Measurements from ENCODE around the gene TEAD3. TPM values are rescaled to one million over a fixed set of nuclear protein-coding genes. Genes with fewer than 3 reads are reported as not detected.

Gene TEAD3
- polyA plus RNA-seq, 4 donors: 13.4 to 35.6 (median 19.0) TPM

DNA sequence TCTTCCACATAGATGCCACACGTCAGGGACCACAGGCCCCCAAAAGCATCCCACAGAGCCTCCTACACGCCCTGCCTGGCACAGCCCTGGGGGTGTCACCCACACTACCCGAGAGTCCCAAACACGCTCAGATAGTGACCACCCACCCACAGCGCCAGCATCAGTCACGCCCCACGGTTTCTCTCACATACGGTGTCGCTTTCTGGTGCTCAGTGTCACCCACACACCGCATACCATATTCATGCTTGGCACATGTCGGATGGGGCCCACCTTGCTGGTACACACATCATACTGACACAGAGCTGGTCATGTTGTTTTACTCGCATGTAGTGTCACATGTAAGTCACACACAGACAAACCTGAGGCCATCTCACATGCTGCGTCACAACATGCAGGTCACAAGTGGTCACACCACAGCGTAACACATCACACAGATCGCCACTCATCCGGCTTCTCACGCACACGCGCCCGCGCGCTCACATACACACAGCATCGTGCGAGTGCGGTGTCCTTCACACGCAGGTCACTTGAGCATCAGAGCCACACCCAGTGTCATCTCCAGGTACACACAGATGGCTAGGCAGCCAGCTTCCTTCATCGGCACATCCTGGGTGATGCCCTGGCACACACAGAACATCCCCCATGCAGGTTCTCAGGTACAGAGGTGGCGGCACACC, 3.4 kb downstream of the TEAD3 start:
- no peak for DNase-seq
- peak overlapping the region in 1 of 3 donors; percentile 0 for H3K27ac ChIP-seq (ENCODE audit: low read depth in 1 of 3, low read length in 2 of 3)
- peaks cover 0 to 8% (median 0%) of the 10 kb centered on the region in 3 donors for H3K27me3 ChIP-seq (ENCODE audit: control insufficient read depth in 3 of 3, insufficient read depth in 3 of 3, low read length in 3 of 3)
- no peaks in the 10 kb centered on the region for H3K9me3 ChIP-seq (ENCODE audit: control insufficient read depth in 2 of 2, insufficient read depth in 1 of 2, low read depth in 1 of 2, low read length in 1 of 2)
- H3K4me1 ChIP-seq (ENCODE audit: control insufficient read depth in 3 of 3, insufficient read depth in 2 of 3, low read depth in 1 of 3, low read length in 2 of 3): peaks cover 3 to 75% (median 5%) of the 10 kb centered on the region in 3 donors
- H3K36me3 ChIP-seq (ENCODE audit: control insufficient read depth in 3 of 3, insufficient read depth in 2 of 3, low read depth in 1 of 3, low read length in 3 of 3): peaks cover 0 to 38% (median 0%) of the 10 kb centered on the region in 3 donors
- H3K4me3 ChIP-seq (ENCODE audit: low read depth in 1 of 3, low read length in 3 of 3): no peak overlapping the region
- no peak for FAIRE-seq
- WGBS, 3 donors: 77 to 89% (median 78%) methylated on average over 28 of the region's 28 CpGs

DNA sequence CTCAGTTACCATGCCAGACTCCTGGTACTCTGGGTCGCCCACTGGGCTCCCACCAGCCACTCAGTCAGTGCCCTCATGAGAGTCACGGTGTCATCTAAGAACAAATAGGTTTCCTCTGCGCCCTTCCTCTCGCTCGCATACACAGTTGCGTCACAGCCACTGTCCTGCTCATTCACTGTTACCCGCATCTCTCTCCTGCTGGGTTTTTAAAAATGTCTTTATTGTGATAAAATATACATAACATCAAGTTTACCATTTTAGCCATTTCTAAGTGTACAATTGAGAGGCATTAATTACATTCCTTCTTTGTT, 4.0 kb downstream of the TEAD3 start:
- FAIRE-seq (no peak), DNase-seq (no peak)
- H3K36me3 ChIP-seq (ENCODE audit: control insufficient read depth in 3 of 3, insufficient read depth in 2 of 3, low read depth in 1 of 3, low read length in 3 of 3): peaks cover 0 to 43% (median 0%) of the 10 kb centered on the region in 3 donors
- H3K4me1 ChIP-seq (ENCODE audit: control insufficient read depth in 3 of 3, insufficient read depth in 2 of 3, low read depth in 1 of 3, low read length in 2 of 3): peaks cover 3 to 75% (median 9%) of the 10 kb centered on the region in 3 donors
- peak overlapping the region in 2 of 3 donors; percentile 32 to 73 for H3K27ac ChIP-seq (ENCODE audit: low read depth in 1 of 3, low read length in 2 of 3)
- no peaks in the 10 kb centered on the region for H3K9me3 ChIP-seq (ENCODE audit: control insufficient read depth in 2 of 2, insufficient read depth in 1 of 2, low read depth in 1 of 2, low read length in 1 of 2)
- H3K27me3 ChIP-seq (ENCODE audit: control insufficient read depth in 3 of 3, insufficient read depth in 3 of 3, low read length in 3 of 3): peaks cover 0 to 3% (median 0%) of the 10 kb centered on the region in 3 donors
- WGBS, 3 donors: 66 to 91% (median 87%) methylated on average over 7 of the region's 7 CpGs
- H3K4me3 ChIP-seq (ENCODE audit: low read depth in 1 of 3, low read length in 3 of 3): no peak overlapping the region

DNA sequence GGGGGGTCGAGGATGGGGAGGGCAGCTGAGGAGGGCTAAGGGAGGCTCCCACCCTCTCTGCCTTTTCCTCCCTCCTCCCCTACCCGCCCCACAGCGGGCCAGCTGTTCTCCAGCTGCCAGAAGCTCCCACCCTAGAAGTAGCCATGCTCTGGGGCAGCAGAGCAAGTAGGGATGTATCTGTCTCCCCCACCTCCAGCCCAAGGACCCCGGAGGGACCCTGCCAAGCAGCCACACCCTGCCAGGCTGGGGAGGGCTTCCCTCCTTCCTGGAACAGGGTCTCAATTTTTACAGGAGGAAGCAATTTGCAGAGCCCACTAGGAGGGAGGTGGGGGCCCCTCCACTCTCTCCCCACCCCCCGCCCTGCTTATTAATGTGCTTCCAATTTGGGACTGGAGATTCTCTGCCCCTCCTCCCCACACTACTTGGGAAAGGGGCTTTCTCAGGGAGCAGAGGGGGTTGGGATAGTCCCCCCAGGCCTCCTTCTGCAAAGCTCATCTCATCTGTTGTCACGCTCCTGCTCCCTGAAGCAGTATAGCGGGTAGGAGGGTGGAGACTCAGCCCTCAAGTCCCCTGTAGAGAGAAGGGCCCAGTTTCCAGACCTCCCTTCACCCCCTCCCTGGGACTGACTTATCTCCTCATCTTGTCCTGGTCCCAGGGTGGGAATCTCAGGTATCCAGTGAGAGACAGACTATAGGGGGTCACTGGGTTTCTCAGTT, 4.5 kb downstream of the TEAD3 start:
- Histone ChIP-seq H3K4me3 (ENCODE audit: low read depth in 1 of 3, low read length in 3 of 3) (no peak overlapping the region), H3K36me3 (ENCODE audit: control insufficient read depth in 3 of 3, insufficient read depth in 2 of 3, low read depth in 1 of 3, low read length in 3 of 3) (peaks cover 0 to 45% (median 0%) of the 10 kb centered on the region in 3 donors), H3K27me3 (ENCODE audit: control insufficient read depth in 3 of 3, insufficient read depth in 3 of 3, low read length in 3 of 3) (no peaks in the 10 kb centered on the region), H3K27ac (ENCODE audit: low read depth in 1 of 3, low read length in 2 of 3) (peak overlapping the region in 2 of 3 donors; percentile 54 to 73), H3K4me1 (ENCODE audit: control insufficient read depth in 3 of 3, insufficient read depth in 2 of 3, low read depth in 1 of 3, low read length in 2 of 3) (peaks cover 3 to 76% (median 13%) of the 10 kb centered on the region in 3 donors), H3K9me3 (ENCODE audit: control insufficient read depth in 2 of 2, insufficient read depth in 1 of 2, low read depth in 1 of 2, low read length in 1 of 2) (no peaks in the 10 kb centered on the region)
- 42 to 68% (median 53%) methylated on average over 7 of the region's 7 CpGs for WGBS, 3 donors
- FAIRE-seq: no peak
- no peak for DNase-seq

DNA sequence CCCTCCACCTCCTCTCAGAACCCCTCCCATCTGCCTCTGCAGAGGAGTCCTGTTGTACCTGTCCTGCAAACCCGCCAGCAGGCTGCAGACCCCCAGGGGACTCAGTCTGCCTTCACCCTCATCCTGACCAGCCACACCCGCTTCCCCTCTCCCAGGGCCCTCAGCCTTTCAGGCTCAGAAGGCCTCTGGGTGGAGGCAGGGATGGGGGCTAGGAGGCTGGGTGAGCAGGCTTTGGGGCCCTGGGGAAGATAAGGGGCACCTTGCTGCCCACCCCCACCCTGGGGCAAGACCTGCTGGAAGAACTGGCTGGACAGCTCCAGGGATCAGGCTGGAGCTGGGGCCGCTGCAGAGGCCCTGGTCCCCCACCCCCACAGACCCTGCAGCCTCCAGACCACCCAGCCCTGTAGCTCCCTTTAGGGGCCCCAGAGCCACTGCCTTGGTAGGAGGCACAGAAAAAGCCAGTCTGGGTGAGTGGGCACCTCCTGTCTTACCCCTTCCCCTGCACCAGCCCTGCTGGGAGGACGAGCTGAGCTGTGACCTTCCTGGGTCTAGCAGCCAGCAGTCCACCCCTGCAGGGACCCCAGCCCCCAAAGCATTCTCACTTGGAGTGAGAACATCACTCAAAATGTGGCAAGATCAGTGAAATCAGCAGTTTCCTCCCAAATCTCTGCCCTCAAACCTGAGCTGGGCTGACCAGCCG, 5.2 kb downstream of the TEAD3 start:
- H3K36me3 ChIP-seq (ENCODE audit: control insufficient read depth in 3 of 3, insufficient read depth in 2 of 3, low read depth in 1 of 3, low read length in 3 of 3): peaks cover 0 to 45% (median 0%) of the 10 kb centered on the region in 3 donors
- H3K9me3 ChIP-seq (ENCODE audit: control insufficient read depth in 2 of 2, insufficient read depth in 1 of 2, low read depth in 1 of 2, low read length in 1 of 2): no peaks in the 10 kb centered on the region
- no peaks in the 10 kb centered on the region for H3K27me3 ChIP-seq (ENCODE audit: control insufficient read depth in 3 of 3, insufficient read depth in 3 of 3, low read length in 3 of 3)
- peak overlapping the region; percentile 22 to 73 (median 54) for H3K27ac ChIP-seq (ENCODE audit: low read depth in 1 of 3, low read length in 2 of 3)
- H3K4me1 ChIP-seq (ENCODE audit: control insufficient read depth in 3 of 3, insufficient read depth in 2 of 3, low read depth in 1 of 3, low read length in 2 of 3): peaks cover 3 to 81% (median 13%) of the 10 kb centered on the region in 3 donors
- no peak for DNase-seq
- FAIRE-seq: no peak
- H3K4me3 ChIP-seq (ENCODE audit: low read depth in 1 of 3, low read length in 3 of 3): no peak overlapping the region
- WGBS, 3 donors: 46 to 67% (median 54%) methylated on average over 5 of the region's 5 CpGs

DNA sequence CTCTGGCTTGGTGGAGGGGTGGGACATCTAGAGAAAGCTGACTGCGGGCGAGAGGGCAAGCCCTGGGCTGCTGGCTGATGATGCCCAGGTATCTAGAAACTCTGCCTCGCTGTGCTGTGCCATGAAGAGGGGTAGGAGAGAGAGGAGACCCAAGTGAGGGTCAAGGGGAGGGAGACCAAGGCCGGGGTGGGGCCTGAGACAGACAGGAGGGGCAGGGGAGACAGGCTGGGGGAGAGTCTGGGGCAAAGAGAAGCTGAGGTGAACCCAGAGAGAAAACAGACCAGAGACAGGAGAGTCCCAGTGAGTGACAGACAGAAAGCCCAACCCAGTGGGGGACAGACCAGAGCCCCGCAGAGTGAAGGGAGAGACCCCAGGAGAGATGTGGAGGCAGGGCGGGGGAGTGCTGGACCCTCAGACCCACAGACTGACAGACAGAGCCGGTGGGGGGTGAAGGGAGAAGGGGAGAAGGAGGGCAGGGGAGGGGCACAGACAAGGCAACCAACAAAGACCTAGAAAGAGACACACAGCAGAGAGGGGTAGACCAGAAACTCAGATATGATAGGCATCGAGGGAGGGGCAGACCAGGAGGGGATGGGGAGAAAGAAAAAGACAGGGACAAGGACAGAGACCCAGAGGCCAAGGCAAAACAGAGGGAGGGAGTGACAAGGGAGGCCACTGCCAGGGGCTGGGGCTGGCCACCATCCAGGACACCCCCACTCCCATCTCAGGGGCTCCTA, 5.9 kb downstream of the TEAD3 start:
- Histone ChIP-seq H3K9me3 (ENCODE audit: control insufficient read depth in 2 of 2, insufficient read depth in 1 of 2, low read depth in 1 of 2, low read length in 1 of 2) (no peaks in the 10 kb centered on the region), H3K4me3 (ENCODE audit: low read depth in 1 of 3, low read length in 3 of 3) (peak overlapping the region in 1 of 3 donors; percentile 16), H3K27ac (ENCODE audit: low read depth in 1 of 3, low read length in 2 of 3) (peak overlapping the region in 2 of 3 donors; percentile 35 to 73), H3K4me1 (ENCODE audit: control insufficient read depth in 3 of 3, insufficient read depth in 2 of 3, low read depth in 1 of 3, low read length in 2 of 3) (peaks cover 4 to 89% (median 16%) of the 10 kb centered on the region in 3 donors), H3K36me3 (ENCODE audit: control insufficient read depth in 3 of 3, insufficient read depth in 2 of 3, low read depth in 1 of 3, low read length in 3 of 3) (peaks cover 0 to 51% (median 0%) of the 10 kb centered on the region in 3 donors), H3K27me3 (ENCODE audit: control insufficient read depth in 3 of 3, insufficient read depth in 3 of 3, low read length in 3 of 3) (no peaks in the 10 kb centered on the region)
- DNase-seq (no peak), FAIRE-seq (no peak)
- WGBS, 3 donors: 58 to 75% (median 67%) methylated on average over 8 of the region's 8 CpGs

DNA sequence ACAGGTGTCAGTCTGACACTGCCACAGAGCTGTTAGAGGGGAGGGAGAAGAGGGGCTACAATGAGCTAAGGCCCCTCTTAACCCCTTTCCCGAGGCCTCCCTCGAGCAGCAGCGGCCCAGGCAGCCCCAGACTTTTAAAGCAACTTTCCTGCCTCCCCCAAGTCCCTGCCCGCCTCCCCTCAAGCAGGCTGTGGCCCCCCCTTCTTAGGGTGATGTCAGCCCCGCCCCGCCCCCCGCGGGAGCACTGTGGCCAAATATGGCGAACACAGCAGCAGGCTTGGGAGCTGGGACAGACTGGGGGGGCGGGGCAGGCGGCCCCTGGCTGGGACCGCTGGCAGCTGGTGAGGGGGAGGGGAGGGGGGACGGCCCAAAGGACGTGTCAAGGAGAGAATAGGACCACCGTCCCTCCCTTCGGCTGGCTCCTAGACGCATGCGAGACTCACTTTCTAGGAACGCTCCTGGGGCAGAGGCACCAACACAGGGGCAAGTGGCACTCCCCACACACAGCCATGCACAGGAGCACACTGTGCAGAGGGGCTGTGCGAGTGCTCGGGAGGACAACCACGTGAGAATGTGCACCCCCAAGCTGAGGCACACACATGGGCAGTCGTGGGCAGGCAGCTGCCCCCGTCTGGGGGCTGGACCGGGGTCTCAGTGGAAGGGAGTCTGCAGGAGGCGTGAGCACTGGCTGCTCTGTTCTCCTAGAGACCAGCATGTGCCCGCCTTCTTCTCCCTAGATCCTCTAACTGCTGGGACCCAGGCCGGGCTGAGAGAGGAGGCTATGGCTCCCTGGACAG, 6.7 kb downstream of the TEAD3 start:
- Histone ChIP-seq H3K36me3 (ENCODE audit: control insufficient read depth in 3 of 3, insufficient read depth in 2 of 3, low read depth in 1 of 3, low read length in 3 of 3) (peaks cover 0 to 54% (median 0%) of the 10 kb centered on the region in 3 donors), H3K9me3 (ENCODE audit: control insufficient read depth in 2 of 2, insufficient read depth in 1 of 2, low read depth in 1 of 2, low read length in 1 of 2) (no peaks in the 10 kb centered on the region), H3K4me3 (ENCODE audit: low read depth in 1 of 3, low read length in 3 of 3) (peak overlapping the region in 1 of 3 donors; percentile 16), H3K27ac (ENCODE audit: low read depth in 1 of 3, low read length in 2 of 3) (peak overlapping the region in 2 of 3 donors; percentile 73 to 82), H3K4me1 (ENCODE audit: control insufficient read depth in 3 of 3, insufficient read depth in 2 of 3, low read depth in 1 of 3, low read length in 2 of 3) (peaks cover 7 to 90% (median 20%) of the 10 kb centered on the region in 3 donors), H3K27me3 (ENCODE audit: control insufficient read depth in 3 of 3, insufficient read depth in 3 of 3, low read length in 3 of 3) (no peaks in the 10 kb centered on the region)
- FAIRE-seq: no peak
- 40 to 65% (median 56%) methylated on average over 24 to 28 of the region's 28 CpGs for WGBS, 3 donors
- DNase-seq: peak in 1 of 2 donors; percentile 59

DNA sequence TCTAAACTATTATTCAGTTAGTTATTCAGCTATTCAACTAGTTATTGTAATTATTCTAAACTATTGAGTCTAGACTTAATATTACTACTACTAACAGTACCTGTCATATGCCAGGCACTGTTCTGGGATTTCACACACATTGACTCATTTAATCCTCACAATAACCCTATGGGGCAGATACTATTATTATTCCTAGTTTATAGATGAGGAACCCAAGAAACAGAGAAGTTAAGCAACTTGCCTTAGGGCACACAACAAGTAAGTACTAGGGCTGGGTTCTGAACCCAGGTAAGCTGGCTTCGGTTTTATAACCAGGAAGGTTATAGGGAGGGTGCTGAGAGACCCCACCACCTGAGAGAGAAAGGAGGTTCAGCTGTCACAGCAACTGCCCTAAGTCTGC, 7.8 kb downstream of the TEAD3 start:
- Histone ChIP-seq H3K36me3 (ENCODE audit: control insufficient read depth in 3 of 3, insufficient read depth in 2 of 3, low read depth in 1 of 3, low read length in 3 of 3) (peaks cover 0 to 54% (median 3%) of the 10 kb centered on the region in 3 donors), H3K27me3 (ENCODE audit: control insufficient read depth in 3 of 3, insufficient read depth in 3 of 3, low read length in 3 of 3) (no peaks in the 10 kb centered on the region), H3K9me3 (ENCODE audit: control insufficient read depth in 2 of 2, insufficient read depth in 1 of 2, low read depth in 1 of 2, low read length in 1 of 2) (no peaks in the 10 kb centered on the region), H3K4me3 (ENCODE audit: low read depth in 1 of 3, low read length in 3 of 3) (no peak overlapping the region), H3K27ac (ENCODE audit: low read depth in 1 of 3, low read length in 2 of 3) (peak overlapping the region in 2 of 3 donors; percentile 57 to 68), H3K4me1 (ENCODE audit: control insufficient read depth in 3 of 3, insufficient read depth in 2 of 3, low read depth in 1 of 3, low read length in 2 of 3) (peaks cover 4 to 84% (median 20%) of the 10 kb centered on the region in 3 donors)
- WGBS, 3 donors: 74 to 86% (median 82%) methylated on average over 1 of the region's 1 CpG
- no peak for DNase-seq
- FAIRE-seq: no peak
